ENCODE data around the gene CAPN7.

CAPN7 gene

GRCh38 chr3:15272426-15273196 lies 66.6 kb downstream of the CAPN7 start:
- DNase-seq (ENCODE audit: low read depth in 1 of 2, low spot score in 1 of 2), result no peak

- no peak for DNase-seq (ENCODE audit: low read depth in 1 of 2, low spot score in 1 of 2)
Measured at GRCh38 chr3:15273227-15273626, 67.2 kb downstream of the CAPN7 start.

GRCh38 chr3:15276028-15276724 lies 70.1 kb downstream of the CAPN7 start:
- DNase-seq (ENCODE audit: low read depth in 1 of 2, low spot score in 1 of 2), result no peak

- no peak for DNase-seq (ENCODE audit: low read depth in 1 of 2, low spot score in 1 of 2)
Measured at GRCh38 chr3:15277861-15278500, 71.9 kb downstream of the CAPN7 start.

- no peak for DNase-seq (ENCODE audit: low read depth in 1 of 2, low spot score in 1 of 2)
Measured at GRCh38 chr3:15279205-15279604, 73.2 kb downstream of the CAPN7 start.

- no peak for DNase-seq (ENCODE audit: low read depth in 1 of 2, low spot score in 1 of 2)
Measured at GRCh38 chr3:15279671-15280402, 73.8 kb downstream of the CAPN7 start.

GRCh38 chr3:15280853-15281532 lies 74.9 kb downstream of the CAPN7 start:
- no peak for DNase-seq (ENCODE audit: low read depth in 1 of 2, low spot score in 1 of 2)

GRCh38 chr3:15281817-15282216 lies 75.8 kb downstream of the CAPN7 start:
- no peak for DNase-seq (ENCODE audit: low read depth in 1 of 2, low spot score in 1 of 2)

GRCh38 chr3:15283702-15284101 lies 77.7 kb downstream of the CAPN7 start:
- no peak for DNase-seq (ENCODE audit: low read depth in 1 of 2, low spot score in 1 of 2)

GRCh38 chr3:15284121-15284889 lies 78.3 kb downstream of the CAPN7 start:
- no peak for DNase-seq (ENCODE audit: low read depth in 1 of 2, low spot score in 1 of 2)

GRCh38 chr3:15286022-15286421 lies 80.0 kb downstream of the CAPN7 start:
- no peak for DNase-seq (ENCODE audit: low read depth in 1 of 2, low spot score in 1 of 2)

- no peak for DNase-seq (ENCODE audit: low read depth in 1 of 2, low spot score in 1 of 2)
Measured at GRCh38 chr3:15287565-15288330, 81.7 kb downstream of the CAPN7 start.

- no peak for DNase-seq (ENCODE audit: low read depth in 1 of 2, low spot score in 1 of 2)
Measured at GRCh38 chr3:15288331-15289035, 82.4 kb downstream of the CAPN7 start.

- DNase-seq (ENCODE audit: low read depth in 1 of 2, low spot score in 1 of 2), result no peak
Measured at GRCh38 chr3:15289661-15290060, 83.6 kb downstream of the CAPN7 start.

- DNase-seq (ENCODE audit: low read depth in 1 of 2, low spot score in 1 of 2), result no peak
Measured at GRCh38 chr3:15290736-15291135, 84.7 kb downstream of the CAPN7 start.

- peak; percentile 18 to 29 for DNase-seq (ENCODE audit: low read depth in 1 of 2, low spot score in 1 of 2)
Measured at GRCh38 chr3:15291589-15292541, 85.8 kb downstream of the CAPN7 start.

GRCh38 chr3:15292765-15293522 lies 86.9 kb downstream of the CAPN7 start:
- no peak for DNase-seq (ENCODE audit: low read depth in 1 of 2, low spot score in 1 of 2)
